Measurements from ENCODE around the gene BATF3. TPM values are rescaled to one million over a fixed set of nuclear protein-coding genes. Genes with fewer than 3 reads are reported as not detected.
"Not testable (repeated sequence)": the region's sequence is repeated elsewhere in the genome, so short reads cannot be mapped to it uniquely, and the experiment has no call there.

Gene BATF3
- total RNA-seq, 1 donor from 2014 or later = 89.8 TPM

DNA sequence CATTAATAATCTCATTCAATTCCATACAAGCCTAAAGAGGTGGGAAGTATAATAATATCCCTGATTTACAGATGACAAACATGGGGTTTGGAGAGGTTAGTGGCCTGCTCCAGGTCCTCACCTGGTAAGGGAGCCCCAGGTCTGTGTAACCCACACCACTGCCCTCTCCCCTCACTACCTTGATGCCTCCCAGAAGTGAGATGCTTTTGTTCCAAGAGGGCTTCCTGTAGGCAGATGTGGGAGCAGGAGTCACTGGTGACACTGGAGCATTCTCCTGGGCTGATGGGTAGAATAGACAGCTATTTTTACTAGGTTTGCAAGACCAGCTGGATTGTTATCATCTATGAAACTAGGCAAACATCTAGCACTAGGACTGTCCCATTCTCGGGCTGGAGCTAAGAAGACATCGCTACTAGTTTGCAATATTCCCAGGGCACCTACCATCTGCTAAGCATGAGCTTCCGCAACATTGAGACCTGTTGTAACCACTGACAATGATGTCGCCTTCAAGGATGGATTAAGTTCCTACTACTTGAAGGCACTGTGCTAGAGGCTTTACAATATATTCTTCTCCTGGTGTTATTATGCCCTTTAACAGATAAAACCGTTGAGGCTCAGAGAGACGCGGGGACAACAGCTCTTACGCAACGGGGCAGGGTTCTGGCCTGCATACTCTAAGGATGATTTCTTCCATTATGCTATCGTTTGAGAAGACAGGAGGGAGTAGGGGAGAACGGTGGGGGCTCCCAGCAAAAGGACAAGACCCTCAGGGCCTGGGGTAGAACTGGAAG is 35.0 kb downstream of the BATF3 start:
- H3K9me3 Mint-ChIP-seq = no peaks in the 10 kb centered on the region
- no peaks in the 10 kb centered on the region for H3K36me3 Mint-ChIP-seq (ENCODE audit: low read depth)
- peak overlapping the region; percentile 12 for H3K4me3 Mint-ChIP-seq
- intact Hi-C loops (cut with micrococcal nuclease) = loop anchor here (1.0 to 5.0 kb wide), 7 partner anchors 14 to 331 kb away; no protein-coding TSS in a partner anchor
- peaks cover 18% of the 10 kb centered on the region for H3K27me3 Mint-ChIP-seq (ENCODE audit: insufficient read depth)
- peaks cover 24% of the 10 kb centered on the region for H3K4me1 Mint-ChIP-seq (ENCODE audit: low read depth)
- H3K27ac Mint-ChIP-seq = no peak overlapping the region
- DNase-seq (ENCODE audit: low spot score) = no peak

DNA sequence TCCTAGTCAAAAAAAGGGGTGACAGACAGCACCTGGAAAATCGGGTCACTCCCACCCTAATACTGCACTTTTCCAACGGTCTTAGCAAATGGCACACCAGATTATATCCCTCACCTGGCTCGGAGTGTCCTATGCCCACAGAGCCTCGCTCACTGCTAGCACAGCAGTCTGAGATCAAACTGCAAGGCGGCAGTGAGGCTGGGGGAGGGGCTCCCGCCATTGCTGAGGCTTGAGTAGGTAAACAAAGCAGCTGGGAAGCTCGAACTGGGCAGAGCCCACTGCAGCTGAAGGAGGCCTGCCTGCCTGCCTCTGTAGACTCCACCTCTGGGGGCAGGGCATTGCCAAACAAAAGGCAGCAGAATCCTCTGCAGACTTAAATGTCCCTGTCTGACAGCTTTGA is 41.4 kb downstream of the BATF3 start:
- H3K4me3 Mint-ChIP-seq; H3K27ac Mint-ChIP-seq; DNase-seq (ENCODE audit: low spot score); H3K4me1 Mint-ChIP-seq (ENCODE audit: low read depth); H3K9me3 Mint-ChIP-seq; H3K36me3 Mint-ChIP-seq (ENCODE audit: low read depth); intact Hi-C loops (cut with micrococcal nuclease): not testable (repeated sequence)
- peaks cover 39% of the 10 kb centered on the region for H3K27me3 Mint-ChIP-seq (ENCODE audit: insufficient read depth)

GRCh38 chr1:212656730-212657129 is 42.9 kb downstream of the BATF3 start:
- intact Hi-C loops (cut with micrococcal nuclease) = no loop called here
- H3K4me1 Mint-ChIP-seq (ENCODE audit: low read depth) = peaks cover 7% of the 10 kb centered on the region
- H3K9me3 Mint-ChIP-seq = no peaks in the 10 kb centered on the region
- H3K27me3 Mint-ChIP-seq (ENCODE audit: insufficient read depth) = peaks cover 34% of the 10 kb centered on the region
- no peak overlapping the region for H3K27ac Mint-ChIP-seq
- H3K4me3 Mint-ChIP-seq = no peak overlapping the region
- DNase-seq (ENCODE audit: low spot score) = no peak
- peaks cover 2% of the 10 kb centered on the region for H3K36me3 Mint-ChIP-seq (ENCODE audit: low read depth)

GRCh38 chr1:212655668-212656440 is 43.8 kb downstream of the BATF3 start:
- Mint-ChIP-seq H3K4me1 (ENCODE audit: low read depth) (peaks cover 7% of the 10 kb centered on the region), H3K4me3 (no peak overlapping the region), H3K27ac (no peak overlapping the region), H3K27me3 (ENCODE audit: insufficient read depth) (peaks cover 28% of the 10 kb centered on the region), H3K9me3 (no peaks in the 10 kb centered on the region), H3K36me3 (ENCODE audit: low read depth) (peaks cover 2% of the 10 kb centered on the region)
- no peak for DNase-seq (ENCODE audit: low spot score)
- intact Hi-C loops (cut with micrococcal nuclease) = no loop called here

DNA sequence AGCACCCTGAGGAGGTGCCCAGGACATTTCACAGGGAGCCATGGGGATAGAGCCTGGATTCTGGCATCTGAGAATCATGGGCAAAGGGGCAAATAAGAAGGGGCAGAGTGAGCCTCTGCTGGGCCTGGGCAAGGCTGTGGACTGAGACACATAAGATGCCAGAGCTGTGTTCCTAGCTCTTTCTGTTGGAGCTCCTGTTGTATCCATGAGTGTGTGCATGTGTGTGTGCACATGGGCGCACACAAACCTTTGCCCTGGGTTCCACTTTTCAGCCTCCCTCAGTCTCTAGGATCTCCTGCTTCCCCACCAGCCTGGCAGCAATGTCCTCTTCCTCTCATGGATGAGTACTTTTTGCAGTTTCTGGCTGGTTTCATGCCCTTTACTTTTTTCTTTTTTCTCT is 47.0 kb downstream of the BATF3 start:
- intact Hi-C loops (cut with micrococcal nuclease) = no loop called here
- DNase-seq (ENCODE audit: low spot score) = no peak
- no peaks in the 10 kb centered on the region for H3K9me3 Mint-ChIP-seq
- H3K4me1 Mint-ChIP-seq (ENCODE audit: low read depth) = peaks cover 7% of the 10 kb centered on the region
- H3K4me3 Mint-ChIP-seq = no peak overlapping the region
- peaks cover 2% of the 10 kb centered on the region for H3K36me3 Mint-ChIP-seq (ENCODE audit: low read depth)
- H3K27me3 Mint-ChIP-seq (ENCODE audit: insufficient read depth) = peaks cover 18% of the 10 kb centered on the region
- H3K27ac Mint-ChIP-seq = no peak overlapping the region

GRCh38 chr1:212651977-212652376 is 47.7 kb downstream of the BATF3 start:
- intact Hi-C loops (cut with micrococcal nuclease) = no loop called here
- no peak overlapping the region for H3K27ac Mint-ChIP-seq

GRCh38 chr1:212651521-212651920 is 48.1 kb downstream of the BATF3 start:
- no peaks in the 10 kb centered on the region for H3K9me3 Mint-ChIP-seq
- H3K27me3 Mint-ChIP-seq (ENCODE audit: insufficient read depth) = peaks cover 19% of the 10 kb centered on the region
- no peak for DNase-seq (ENCODE audit: low spot score)
- H3K27ac Mint-ChIP-seq = no peak overlapping the region
- no peak overlapping the region for H3K4me3 Mint-ChIP-seq
- intact Hi-C loops (cut with micrococcal nuclease) = no loop called here
- H3K4me1 Mint-ChIP-seq (ENCODE audit: low read depth) = no peaks in the 10 kb centered on the region
- H3K36me3 Mint-ChIP-seq (ENCODE audit: low read depth) = no peaks in the 10 kb centered on the region

More at GRCh38 chr1:212651977-212652376, 47.7 kb downstream of the BATF3 start:
- H3K4me3 Mint-ChIP-seq = no peak overlapping the region
- DNase-seq (ENCODE audit: low spot score) = no peak
- peaks cover 4% of the 10 kb centered on the region for H3K4me1 Mint-ChIP-seq (ENCODE audit: low read depth)
- no peaks in the 10 kb centered on the region for H3K36me3 Mint-ChIP-seq (ENCODE audit: low read depth)
- peaks cover 19% of the 10 kb centered on the region for H3K27me3 Mint-ChIP-seq (ENCODE audit: insufficient read depth)
- H3K9me3 Mint-ChIP-seq = no peaks in the 10 kb centered on the region

GRCh38 chr1:212650228-212650627 is 49.4 kb downstream of the BATF3 start:
- Mint-ChIP-seq H3K27ac (no peak overlapping the region), H3K36me3 (ENCODE audit: low read depth) (no peaks in the 10 kb centered on the region), H3K4me3 (no peak overlapping the region), H3K4me1 (ENCODE audit: low read depth) (no peaks in the 10 kb centered on the region), H3K9me3 (no peaks in the 10 kb centered on the region), H3K27me3 (ENCODE audit: insufficient read depth) (peaks cover 19% of the 10 kb centered on the region)
- no peak for DNase-seq (ENCODE audit: low spot score)
- intact Hi-C loops (cut with micrococcal nuclease) = no loop called here

GRCh38 chr1:212649020-212649419 is 50.6 kb downstream of the BATF3 start:
- no peaks in the 10 kb centered on the region for H3K36me3 Mint-ChIP-seq (ENCODE audit: low read depth)
- H3K9me3 Mint-ChIP-seq = no peaks in the 10 kb centered on the region
- no peak for DNase-seq (ENCODE audit: low spot score)
- H3K27ac Mint-ChIP-seq = no peak overlapping the region
- H3K27me3 Mint-ChIP-seq (ENCODE audit: insufficient read depth) = peaks cover 20% of the 10 kb centered on the region
- H3K4me3 Mint-ChIP-seq = no peak overlapping the region
- H3K4me1 Mint-ChIP-seq (ENCODE audit: low read depth) = no peaks in the 10 kb centered on the region
- intact Hi-C loops (cut with micrococcal nuclease) = no loop called here

DNA sequence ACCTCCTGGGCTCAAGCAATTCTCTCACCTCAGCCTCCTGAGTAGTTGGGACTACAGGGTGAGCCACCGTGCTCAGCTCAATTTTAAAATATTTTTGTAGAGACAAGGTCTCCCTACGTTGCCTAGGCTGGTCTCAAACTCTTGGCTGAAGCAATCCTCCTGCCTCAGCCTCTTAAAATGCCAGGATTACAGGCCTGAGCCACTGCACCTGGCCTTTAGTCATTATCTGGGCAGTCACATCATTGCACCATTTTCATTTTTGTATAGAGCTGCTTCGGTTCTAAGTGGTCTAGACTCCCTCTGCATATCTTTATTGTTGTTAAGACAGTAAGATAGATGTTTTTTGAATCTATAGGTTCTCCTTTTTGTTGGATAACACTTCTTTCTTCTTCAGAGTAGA is 51.2 kb downstream of the BATF3 start:
- H3K9me3 Mint-ChIP-seq = no peaks in the 10 kb centered on the region
- H3K27me3 Mint-ChIP-seq (ENCODE audit: insufficient read depth) = peaks cover 15% of the 10 kb centered on the region
- H3K4me3 Mint-ChIP-seq = no peak overlapping the region
- H3K4me1 Mint-ChIP-seq (ENCODE audit: low read depth) = no peaks in the 10 kb centered on the region
- H3K27ac Mint-ChIP-seq = no peak overlapping the region
- intact Hi-C loops (cut with micrococcal nuclease) = no loop called here
- no peaks in the 10 kb centered on the region for H3K36me3 Mint-ChIP-seq (ENCODE audit: low read depth)
- DNase-seq (ENCODE audit: low spot score) = no peak

DNA sequence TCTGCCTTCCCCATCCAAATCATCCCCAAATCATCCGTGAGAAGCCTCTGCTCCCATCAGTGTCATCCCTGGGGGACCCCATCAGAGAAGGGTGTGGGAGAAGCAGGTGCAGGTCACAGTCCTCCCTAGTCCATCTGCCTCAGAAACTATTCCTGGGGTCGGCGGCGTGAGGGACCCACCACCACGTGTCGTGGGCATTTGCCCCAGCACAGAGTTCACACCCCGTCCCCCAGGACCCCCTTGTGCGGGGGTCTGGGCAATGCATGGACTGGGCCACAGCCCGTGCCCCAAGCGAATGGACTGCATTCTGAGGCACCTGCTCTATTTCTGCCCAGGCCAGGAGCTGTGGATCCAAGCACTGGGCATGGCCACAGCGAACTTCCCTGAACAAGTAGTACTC is 52.6 kb downstream of the BATF3 start:
- Mint-ChIP-seq H3K9me3 (no peaks in the 10 kb centered on the region), H3K27ac (no peak overlapping the region)

GRCh38 chr1:212646588-212646987 is 53.1 kb downstream of the BATF3 start:
- intact Hi-C loops (cut with micrococcal nuclease) = no loop called here
- Mint-ChIP-seq H3K27me3 (ENCODE audit: insufficient read depth) (peaks cover 21% of the 10 kb centered on the region), H3K9me3 (no peaks in the 10 kb centered on the region), H3K4me1 (ENCODE audit: low read depth) (no peaks in the 10 kb centered on the region), H3K36me3 (ENCODE audit: low read depth) (no peaks in the 10 kb centered on the region), H3K27ac (no peak overlapping the region), H3K4me3 (no peak overlapping the region)
- DNase-seq (ENCODE audit: low spot score) = no peak

More for the DNA sequence above, 52.6 kb downstream of the BATF3 start:
- Mint-ChIP-seq H3K27me3 (ENCODE audit: insufficient read depth) (peaks cover 21% of the 10 kb centered on the region), H3K36me3 (ENCODE audit: low read depth) (no peaks in the 10 kb centered on the region), H3K4me1 (ENCODE audit: low read depth) (no peaks in the 10 kb centered on the region), H3K4me3 (no peak overlapping the region)
- no peak for DNase-seq (ENCODE audit: low spot score)
- intact Hi-C loops (cut with micrococcal nuclease) = no loop called here

Measured in activated T-helper 1 cell treated with anti-CD3 and anti-CD28 coated beads, Interleukin-12 subunit alpha, Interleukin-12 subunit beta, Interleukin-2, Interleukin-4 antibody, amounts not matched to agents 30 ng/mL and 10 ng/mL and 1 ng/mL, durations not matched to agents 14 hours and 24 hours and 36 hours (primary cell).